ENCODE data around the gene SLC30A10. TPM values are rescaled to one million over a fixed set of nuclear protein-coding genes. Genes with fewer than 3 reads are reported as not detected.

The SLC30A10 gene
- 0.42 TPM for polyA plus RNA-seq (2013, experiment 1 of 2)
- polyA plus RNA-seq (2013, experiment 2 of 2): 0.53 TPM

DNA sequence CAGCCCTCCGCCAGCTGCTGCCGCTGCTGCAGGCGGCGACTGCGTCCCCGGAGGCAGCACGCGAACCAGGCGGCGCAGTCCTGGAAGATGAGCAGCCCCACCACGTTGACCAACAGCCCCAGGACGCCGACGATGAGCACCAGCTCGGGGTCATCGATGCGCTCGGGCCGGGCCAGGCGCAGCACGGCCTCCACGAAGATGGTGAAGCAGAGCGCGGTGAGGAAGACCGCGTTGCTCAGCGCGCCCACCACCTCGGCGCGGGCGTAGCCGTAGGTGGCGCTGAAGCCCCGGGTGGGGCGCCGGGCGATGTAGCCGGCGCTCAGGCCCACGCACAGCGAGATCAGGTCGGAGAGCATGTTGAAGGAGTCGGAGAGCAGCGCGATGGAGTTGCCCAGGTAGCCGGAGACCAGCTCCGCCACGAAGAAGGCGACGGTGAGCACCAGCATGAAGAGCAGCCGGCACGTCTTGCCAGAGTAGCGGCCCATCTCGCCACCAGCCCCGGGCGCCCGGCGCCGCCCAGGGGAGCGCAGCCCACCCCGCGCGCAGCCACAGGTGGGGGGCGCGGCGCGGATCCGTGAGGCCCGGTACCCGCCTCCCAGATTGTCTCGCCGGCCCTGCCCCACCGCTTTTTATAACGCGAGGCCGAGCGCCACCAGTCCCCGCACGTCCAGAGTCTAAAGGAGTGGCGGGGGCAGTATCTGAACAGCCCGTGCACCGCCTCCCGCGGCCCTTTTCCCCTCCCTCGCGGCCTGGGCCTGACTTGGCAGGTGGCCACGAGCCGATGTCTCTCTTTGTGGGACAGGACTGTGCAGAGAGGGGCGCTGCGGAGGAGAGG is at the start of gene SLC30A10:
TSS of gene SLC30A10 (minus strand) at position 602 of the 835 bp plus-strand sequence. CDS start at position 485, 117 bp downstream.
- DNase-seq (ENCODE audit: low spot score): peak; percentile 45
- Histone ChIP-seq H3K27me3 (ENCODE audit: control insufficient read depth in 3 of 3, insufficient read depth in 3 of 3, low read depth in 1 of 3, low read length in 3 of 3) (peaks cover 0 to 55% (median 9%) of the 10 kb centered on the region in 3 experiments), H2AFZ (ENCODE audit: low read length) (peak within 1 kb of the TSS; percentile 88), H3K4ac (ENCODE audit: low read length) (peak within 1 kb of the TSS; percentile 72), H4K91ac (ENCODE audit: low read depth, low read length, poor library complexity) (peak within 1 kb of the TSS; percentile 70), H3K18ac (ENCODE audit: low read length) (peak within 1 kb of the TSS; percentile 97), H2BK12ac (ENCODE audit: low read length) (peak within 1 kb of the TSS; percentile 84), H3K79me1 (ENCODE audit: low read depth, low read length) (no peaks in the 10 kb centered on the region), H2AK5ac (ENCODE audit: low read depth, low read length) (no peak within 1 kb of the TSS), H3K9me3 (replicated peaks in 1 of 2; ENCODE audit: control insufficient read depth in 2 of 2, insufficient read depth in 1 of 2, low read depth in 1 of 2, low read length in 2 of 2) (no peaks in the 10 kb centered on the region), H3K27ac (replicated peaks; ENCODE audit: low read length) (no peak within 1 kb of the TSS), H3K36me3 (replicated peaks in 1 of 2; ENCODE audit: control insufficient read depth in 2 of 2, insufficient read depth in 2 of 2, low read length in 2 of 2) (no peaks in the 10 kb centered on the region), H3K4me3 (ENCODE audit: low read length in 2 of 2) (peak within 1 kb of the TSS; percentile 39 to 88), H4K8ac (ENCODE audit: low read depth, low read length) (peak within 1 kb of the TSS; percentile 32), H2BK120ac (ENCODE audit: low read depth, low read length) (peak within 1 kb of the TSS; percentile 39), H3K9ac (ENCODE audit: low read depth, low read length, poor library complexity) (peak within 1 kb of the TSS; percentile 91), H3K14ac (ENCODE audit: low read length) (peak within 1 kb of the TSS; percentile 100), H3K23ac (ENCODE audit: low read depth, low read length, poor library complexity) (peak within 1 kb of the TSS; percentile 99), H3K4me1 (ENCODE audit: control insufficient read depth in 2 of 2, insufficient read depth in 1 of 2, low read depth in 1 of 2, low read length in 2 of 2) (peaks cover 2 to 7% of the 10 kb centered on the region in 2 donors), H3K4me2 (ENCODE audit: insufficient read depth, low read length, poor library complexity, severe bottlenecking) (peak within 1 kb of the TSS; percentile 97), H2BK5ac (ENCODE audit: low read length) (peak within 1 kb of the TSS; percentile 80), H2BK15ac (ENCODE audit: low read length) (peak within 1 kb of the TSS; percentile 100)
- WGBS, 2 donors (ENCODE audit: extremely low coverage in 2 of 2, insufficient read length in 2 of 2, insufficient replicate concordance in 1 of 2): no CpG with 5 or more reads among the region's 91 CpGs

GRCh38 chr1:219973213-219973612 is 44.9 kb upstream of the SLC30A10 start:
- H3K4ac ChIP-seq (ENCODE audit: low read length): no peak overlapping the region
- no peak overlapping the region for H3K4me2 ChIP-seq (ENCODE audit: insufficient read depth, low read length, poor library complexity, severe bottlenecking)
- H4K8ac ChIP-seq (ENCODE audit: low read depth, low read length): no peak overlapping the region
- no peak overlapping the region for H3K9ac ChIP-seq (ENCODE audit: low read depth, low read length, poor library complexity)
- no peaks in the 10 kb centered on the region for H3K27me3 ChIP-seq (ENCODE audit: control insufficient read depth in 3 of 3, insufficient read depth in 3 of 3, low read depth in 1 of 3, low read length in 3 of 3)
- no peak overlapping the region for H2BK12ac ChIP-seq (ENCODE audit: low read length)
- no peak for DNase-seq (ENCODE audit: low spot score)
- no CpG with 5 or more reads among the region's 3 CpGs for WGBS, 2 donors (ENCODE audit: extremely low coverage in 2 of 2, insufficient read length in 2 of 2, insufficient replicate concordance in 1 of 2)
- peaks cover 0 to 2% of the 10 kb centered on the region in 2 donors for H3K4me1 ChIP-seq (ENCODE audit: control insufficient read depth in 2 of 2, insufficient read depth in 1 of 2, low read depth in 1 of 2, low read length in 2 of 2)
- H3K79me1 ChIP-seq (ENCODE audit: low read depth, low read length): no peaks in the 10 kb centered on the region
- H3K14ac ChIP-seq (ENCODE audit: low read length): no peak overlapping the region
- H3K23ac ChIP-seq (ENCODE audit: low read depth, low read length, poor library complexity): no peak overlapping the region
- no peak overlapping the region for H4K91ac ChIP-seq (ENCODE audit: low read depth, low read length, poor library complexity)
- H2BK5ac ChIP-seq (ENCODE audit: low read length): no peak overlapping the region
- no peak overlapping the region for H3K27ac ChIP-seq (replicated peaks; ENCODE audit: low read length)
- no peak overlapping the region for H2BK15ac ChIP-seq (ENCODE audit: low read length)
- no peak overlapping the region for H2AFZ ChIP-seq (ENCODE audit: low read length)
- no peak overlapping the region for H2AK5ac ChIP-seq (ENCODE audit: low read depth, low read length)
- peaks cover 4 to 93% of the 10 kb centered on the region in 2 donors for H3K36me3 ChIP-seq (replicated peaks in 1 of 2; ENCODE audit: control insufficient read depth in 2 of 2, insufficient read depth in 2 of 2, low read length in 2 of 2)
- no peak overlapping the region for H3K4me3 ChIP-seq (ENCODE audit: low read length in 2 of 2)
- H3K9me3 ChIP-seq (replicated peaks in 1 of 2; ENCODE audit: control insufficient read depth in 2 of 2, insufficient read depth in 1 of 2, low read depth in 1 of 2, low read length in 2 of 2): peaks cover 0 to 2% of the 10 kb centered on the region in 2 donors
- no peak overlapping the region for H3K18ac ChIP-seq (ENCODE audit: low read length)
- no peak overlapping the region for H2BK120ac ChIP-seq (ENCODE audit: low read depth, low read length)

- H3K27ac ChIP-seq (replicated peaks; ENCODE audit: low read length): no peak overlapping the region
- H2BK12ac ChIP-seq (ENCODE audit: low read length): no peak overlapping the region
- H4K8ac ChIP-seq (ENCODE audit: low read depth, low read length): no peak overlapping the region
- no peak overlapping the region for H3K4ac ChIP-seq (ENCODE audit: low read length)
- H3K23ac ChIP-seq (ENCODE audit: low read depth, low read length, poor library complexity): no peak overlapping the region
- H3K14ac ChIP-seq (ENCODE audit: low read length): no peak overlapping the region
- H2BK15ac ChIP-seq (ENCODE audit: low read length): no peak overlapping the region
- no peak overlapping the region for H2BK5ac ChIP-seq (ENCODE audit: low read length)
- H2AFZ ChIP-seq (ENCODE audit: low read length): no peak overlapping the region
- peaks cover 2 to 49% of the 10 kb centered on the region in 2 donors for H3K36me3 ChIP-seq (replicated peaks in 1 of 2; ENCODE audit: control insufficient read depth in 2 of 2, insufficient read depth in 2 of 2, low read length in 2 of 2)
- no peak for DNase-seq (ENCODE audit: low spot score)
- no peak overlapping the region for H3K4me3 ChIP-seq (ENCODE audit: low read length in 2 of 2)
- H3K4me1 ChIP-seq (ENCODE audit: control insufficient read depth in 2 of 2, insufficient read depth in 1 of 2, low read depth in 1 of 2, low read length in 2 of 2): no peaks in the 10 kb centered on the region
- no peaks in the 10 kb centered on the region for H3K79me1 ChIP-seq (ENCODE audit: low read depth, low read length)
- WGBS, 2 donors (ENCODE audit: extremely low coverage in 2 of 2, insufficient read length in 2 of 2, insufficient replicate concordance in 1 of 2): no CpG with 5 or more reads among the region's 4 CpGs
- H4K91ac ChIP-seq (ENCODE audit: low read depth, low read length, poor library complexity): no peak overlapping the region
- H3K9me3 ChIP-seq (replicated peaks in 1 of 2; ENCODE audit: control insufficient read depth in 2 of 2, insufficient read depth in 1 of 2, low read depth in 1 of 2, low read length in 2 of 2): no peaks in the 10 kb centered on the region
- H3K9ac ChIP-seq (ENCODE audit: low read depth, low read length, poor library complexity): no peak overlapping the region
- H3K27me3 ChIP-seq (ENCODE audit: control insufficient read depth in 3 of 3, insufficient read depth in 3 of 3, low read depth in 1 of 3, low read length in 3 of 3): no peaks in the 10 kb centered on the region
- H2AK5ac ChIP-seq (ENCODE audit: low read depth, low read length): no peak overlapping the region
- H2BK120ac ChIP-seq (ENCODE audit: low read depth, low read length): no peak overlapping the region
- no peak overlapping the region for H3K18ac ChIP-seq (ENCODE audit: low read length)
- H3K4me2 ChIP-seq (ENCODE audit: insufficient read depth, low read length, poor library complexity, severe bottlenecking): no peak overlapping the region
Observed at GRCh38 chr1:219967361-219967760, 39.0 kb upstream of the SLC30A10 start.

GRCh38 chr1:219966071-219966349 is 37.7 kb upstream of the SLC30A10 start:
- Histone ChIP-seq H3K4ac (ENCODE audit: low read length) (no peak overlapping the region), H3K18ac (ENCODE audit: low read length) (no peak overlapping the region), H3K4me3 (ENCODE audit: low read length in 2 of 2) (no peak overlapping the region), H3K23ac (ENCODE audit: low read depth, low read length, poor library complexity) (no peak overlapping the region), H3K36me3 (replicated peaks in 1 of 2; ENCODE audit: control insufficient read depth in 2 of 2, insufficient read depth in 2 of 2, low read length in 2 of 2) (peaks cover 2 to 36% of the 10 kb centered on the region in 2 donors), H3K27ac (replicated peaks; ENCODE audit: low read length) (no peak overlapping the region), H2AK5ac (ENCODE audit: low read depth, low read length) (no peak overlapping the region), H2BK12ac (ENCODE audit: low read length) (no peak overlapping the region), H3K27me3 (ENCODE audit: control insufficient read depth in 3 of 3, insufficient read depth in 3 of 3, low read depth in 1 of 3, low read length in 3 of 3) (no peaks in the 10 kb centered on the region), H3K4me2 (ENCODE audit: insufficient read depth, low read length, poor library complexity, severe bottlenecking) (no peak overlapping the region), H3K79me1 (ENCODE audit: low read depth, low read length) (no peaks in the 10 kb centered on the region), H2BK15ac (ENCODE audit: low read length) (no peak overlapping the region), H2BK5ac (ENCODE audit: low read length) (no peak overlapping the region), H4K8ac (ENCODE audit: low read depth, low read length) (no peak overlapping the region), H3K14ac (ENCODE audit: low read length) (no peak overlapping the region), H3K9ac (ENCODE audit: low read depth, low read length, poor library complexity) (no peak overlapping the region), H4K91ac (ENCODE audit: low read depth, low read length, poor library complexity) (no peak overlapping the region), H3K4me1 (ENCODE audit: control insufficient read depth in 2 of 2, insufficient read depth in 1 of 2, low read depth in 1 of 2, low read length in 2 of 2) (no peaks in the 10 kb centered on the region), H3K9me3 (replicated peaks in 1 of 2; ENCODE audit: control insufficient read depth in 2 of 2, insufficient read depth in 1 of 2, low read depth in 1 of 2, low read length in 2 of 2) (no peaks in the 10 kb centered on the region), H2AFZ (ENCODE audit: low read length) (no peak overlapping the region), H2BK120ac (ENCODE audit: low read depth, low read length) (no peak overlapping the region)
- DNase-seq (ENCODE audit: low spot score): no peak
- WGBS, 2 donors (ENCODE audit: extremely low coverage in 2 of 2, insufficient read length in 2 of 2, insufficient replicate concordance in 1 of 2): no CpG with 5 or more reads among the region's 2 CpGs

All from neuronal stem cell (in vitro differentiated cells).